Measurements from ENCODE around the gene MATN3.

- TF ChIP-seq CTCF (IDR thresholded peaks at IDR 0.05) (no peak), POLR2A (IDR thresholded peaks at IDR 0.05) (no peak)
Observed at GRCh38 chr2:20048488-20049448, 36.3 kb upstream of the MATN3 start.
